ENCODE measurements around the gene USP6NL. TPM values are rescaled to one million over a fixed set of nuclear protein-coding genes. Genes with fewer than 3 reads are reported as not detected.

USP6NL gene
- total RNA-seq, 1 experiment from 2014 or later, result 21.4 TPM

GRCh38 chr10:11655836-11656235 lies 44.4 kb upstream of the USP6NL start:
- Mint-ChIP-seq H3K4me3 (no peak overlapping the region), H3K9me3 (no peaks in the 10 kb centered on the region), H3K27ac (no peak overlapping the region), H3K36me3 (no peaks in the 10 kb centered on the region), H3K4me1 (no peaks in the 10 kb centered on the region), H3K27me3 (ENCODE audit: low read depth) (no peaks in the 10 kb centered on the region)
- CTCF ChIA-PET, result no interaction called here
- ATAC-seq (no peak), DNase-seq (ENCODE audit: low spot score) (no peak)
- TF ChIP-seq NFATC4 (CRISPR knock-in tag; IDR thresholded peaks at IDR 0.05) (no peak), ZNF396 (CRISPR knock-in tag; IDR thresholded peaks at IDR 0.05; ENCODE audit: borderline replicate concordance) (no peak), CBFB (CRISPR knock-in tag; IDR thresholded peaks at IDR 0.05; ENCODE audit: low read depth) (no peak)
- POLR2A ChIA-PET, result no interaction called here

DNA sequence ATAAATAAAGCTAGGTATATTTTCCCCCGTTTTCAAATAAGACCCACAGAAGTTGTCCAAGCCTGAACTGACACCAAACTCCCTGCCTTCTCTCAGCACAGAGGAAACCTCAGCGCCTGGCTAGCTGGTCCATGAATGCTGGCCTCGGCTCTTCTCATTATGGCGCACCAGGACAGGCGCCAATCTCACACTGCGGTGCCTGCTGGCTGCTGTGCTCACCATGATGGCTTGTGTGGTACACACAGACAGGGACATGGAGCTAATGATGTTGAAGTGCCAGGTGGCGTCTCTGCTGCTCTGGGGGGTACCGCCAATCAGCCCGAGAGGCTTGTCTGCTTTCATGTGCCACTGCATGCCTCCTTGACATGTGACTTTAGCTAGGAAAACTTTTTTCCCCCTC lies 43.2 kb upstream of the USP6NL start:
- no peak for TF ChIP-seq ZNF671 (CRISPR knock-in tag; IDR thresholded peaks at IDR 0.05)
- TF ChIP-seq ZNF317 (CRISPR knock-in tag; IDR thresholded peaks at IDR 0.05; ENCODE audit: borderline replicate concordance, low read depth), result no peak
- TF ChIP-seq GABPB1 (CRISPR knock-in tag; IDR thresholded peaks at IDR 0.05), result no peak
- no peak for TF ChIP-seq ZMAT4 (CRISPR knock-in tag; IDR thresholded peaks at IDR 0.05)
- no peak for TF ChIP-seq TEAD4 (CRISPR knock-in tag; IDR thresholded peaks at IDR 0.05)
- no peak for TF ChIP-seq ZNF532 (CRISPR knock-in tag; IDR thresholded peaks at IDR 0.05; ENCODE audit: borderline replicate concordance)
- Mint-ChIP-seq H3K9me3 (no peaks in the 10 kb centered on the region), H3K27me3 (ENCODE audit: low read depth) (no peaks in the 10 kb centered on the region), H3K4me3 (no peak overlapping the region), H3K36me3 (no peaks in the 10 kb centered on the region), H3K27ac (no peak overlapping the region), H3K4me1 (no peaks in the 10 kb centered on the region)
- ATAC-seq, result no peak
- CTCF ChIA-PET, result no interaction called here
- POLR2A ChIA-PET, result no interaction called here
- DNase-seq (ENCODE audit: low spot score), result no peak

- ATAC-seq (no peak), DNase-seq (ENCODE audit: low spot score) (no peak)
- no peaks in the 10 kb centered on the region for H3K27me3 Mint-ChIP-seq (ENCODE audit: low read depth)
- no peaks in the 10 kb centered on the region for H3K4me1 Mint-ChIP-seq
- no peak overlapping the region for H3K27ac Mint-ChIP-seq
- no peak overlapping the region for H3K4me3 Mint-ChIP-seq
- CTCF ChIA-PET, result no interaction called here
- H3K36me3 Mint-ChIP-seq, result no peaks in the 10 kb centered on the region
- no peaks in the 10 kb centered on the region for H3K9me3 Mint-ChIP-seq
- POLR2A ChIA-PET, result no interaction called here
- TF ChIP-seq NR1H2 (CRISPR knock-in tag; IDR thresholded peaks at IDR 0.05) (no peak), ARID4B (CRISPR knock-in tag; IDR thresholded peaks at IDR 0.05; ENCODE audit: borderline replicate concordance) (no peak), AR (CRISPR knock-in tag; IDR thresholded peaks at IDR 0.05) (no peak), SP1 (CRISPR knock-in tag; conservative IDR thresholded peaks at IDR 0.05) (no peak), ZNF317 (CRISPR knock-in tag; IDR thresholded peaks at IDR 0.05; ENCODE audit: borderline replicate concordance, low read depth) (no peak), NFATC4 (CRISPR knock-in tag; IDR thresholded peaks at IDR 0.05) (no peak), MXD4 (CRISPR knock-in tag; IDR thresholded peaks at IDR 0.05; ENCODE audit: borderline replicate concordance) (no peak), FOXP1 (CRISPR knock-in tag; IDR thresholded peaks at IDR 0.05; ENCODE audit: borderline replicate concordance) (no peak), ZNF416 (CRISPR knock-in tag; IDR thresholded peaks at IDR 0.05) (no peak), JAZF1 (CRISPR knock-in tag; IDR thresholded peaks at IDR 0.05) (no peak), NR2C2 (CRISPR knock-in tag; IDR thresholded peaks at IDR 0.05) (no peak), SMAD3 (CRISPR knock-in tag; IDR thresholded peaks at IDR 0.05; ENCODE audit: borderline replicate concordance) (no peak)
- TF ChIP-seq, protein P1, sequence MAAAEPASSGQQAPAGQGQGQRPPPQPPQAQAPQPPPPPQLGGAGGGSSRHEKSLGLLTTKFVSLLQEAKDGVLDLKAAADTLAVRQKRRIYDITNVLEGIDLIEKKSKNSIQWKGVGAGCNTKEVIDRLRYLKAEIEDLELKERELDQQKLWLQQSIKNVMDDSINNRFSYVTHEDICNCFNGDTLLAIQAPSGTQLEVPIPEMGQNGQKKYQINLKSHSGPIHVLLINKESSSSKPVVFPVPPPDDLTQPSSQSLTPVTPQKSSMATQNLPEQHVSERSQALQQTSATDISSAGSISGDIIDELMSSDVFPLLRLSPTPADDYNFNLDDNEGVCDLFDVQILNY (CRISPR knock-in tag; IDR thresholded peaks at IDR 0.05), result no peak
Measured at GRCh38 chr10:11653758-11654471, 42.5 kb upstream of the USP6NL start.
